Stimulated activated CD4-positive, alpha-beta T cell treated with anti-CD3 and anti-CD28 coated beads, Interleukin-12 subunit alpha, Interleukin-12 subunit beta, amount 100 ng/mL, for 24 hours (primary cell): Measurements from ENCODE around the gene ZEB1.
"Not testable (repeated sequence)": the region's sequence is repeated elsewhere in the genome, so short reads cannot be mapped to it uniquely, and the experiment has no call there.

ENCODE experiments used
- DNase-seq, 2 experiments: peaks; one replicate each; pipeline ENCODE4 v3.0.0-alpha.2; 2020; ENCODE audit warnings: low read depth in 2 of 2

ZEB1 gene

GRCh38 chr10:31507427-31507826 is 188.4 kb downstream of the ZEB1 start:
- DNase-seq, result no peak

GRCh38 chr10:31508234-31508633 is 189.2 kb downstream of the ZEB1 start:
- DNase-seq, result no peak

GRCh38 chr10:31508882-31509281 is 189.9 kb downstream of the ZEB1 start:
- DNase-seq, result no peak

DNA sequence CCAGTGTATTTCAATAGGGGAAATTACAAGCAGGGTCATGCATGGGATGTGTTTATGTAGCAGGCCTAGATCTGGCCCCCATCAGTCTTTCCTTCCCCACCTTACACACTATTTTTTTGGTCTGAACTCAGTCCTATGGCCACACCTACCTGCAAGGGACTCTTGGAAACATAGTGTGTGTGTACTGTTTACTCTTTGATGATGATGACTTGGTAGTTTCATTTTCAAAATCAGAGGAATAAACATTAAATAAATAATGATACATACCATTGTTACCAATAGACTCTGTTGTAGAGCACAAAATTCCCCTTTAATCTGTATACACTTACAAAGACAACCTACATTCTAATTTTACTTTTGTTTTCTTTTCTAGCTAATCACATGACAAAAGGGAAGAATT is 191.0 kb downstream of the ZEB1 start:
- DNase-seq, result no peak

DNA sequence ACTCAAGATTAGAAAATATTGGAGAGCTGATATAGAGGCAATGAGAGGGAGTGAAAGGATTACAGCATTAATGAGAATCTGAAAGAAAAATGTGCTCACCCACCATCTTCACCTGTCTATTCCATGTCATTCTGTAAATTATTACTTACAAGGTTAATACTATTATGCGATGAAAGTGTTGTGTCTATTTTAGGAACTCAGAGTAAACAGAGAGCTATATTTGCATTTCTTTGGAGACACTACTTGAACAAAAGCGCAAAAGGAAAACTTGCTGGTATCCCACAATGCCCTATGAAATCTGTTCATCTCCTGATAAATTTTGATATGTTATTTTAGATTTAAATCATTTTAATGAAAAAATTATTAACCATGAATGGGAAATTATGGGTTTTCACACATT is 196.1 kb downstream of the ZEB1 start:
- no peak for DNase-seq

DNA sequence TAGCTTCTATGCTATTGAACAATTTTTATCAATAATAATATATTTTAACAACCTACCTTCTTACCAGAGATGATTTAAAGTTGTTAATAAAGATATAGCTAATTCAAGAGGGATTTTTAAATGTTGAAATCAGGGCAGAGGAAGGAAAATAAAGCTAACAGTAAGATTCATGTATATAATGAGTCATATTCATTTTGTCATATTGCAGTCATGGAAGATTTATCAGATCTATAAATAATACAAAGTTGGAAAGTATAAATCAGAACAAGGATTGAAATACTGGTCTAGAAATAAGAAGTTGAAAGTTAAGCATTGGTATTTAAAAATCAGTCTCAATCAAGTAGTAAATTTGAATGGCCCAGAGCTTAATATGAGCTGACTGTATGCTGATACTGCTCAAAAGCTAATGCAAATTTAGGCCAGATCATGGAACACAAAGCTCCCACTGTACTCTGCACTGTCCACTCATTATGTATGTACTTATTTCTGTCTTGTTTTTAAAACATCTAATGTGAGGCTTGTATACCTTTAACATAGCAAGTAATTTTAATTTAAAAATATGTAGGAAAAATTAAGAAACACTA is 196.9 kb downstream of the ZEB1 start:
- no peak for DNase-seq

- no peak for DNase-seq
Observed at GRCh38 chr10:31520986-31521831, 202.2 kb downstream of the ZEB1 start.

DNA sequence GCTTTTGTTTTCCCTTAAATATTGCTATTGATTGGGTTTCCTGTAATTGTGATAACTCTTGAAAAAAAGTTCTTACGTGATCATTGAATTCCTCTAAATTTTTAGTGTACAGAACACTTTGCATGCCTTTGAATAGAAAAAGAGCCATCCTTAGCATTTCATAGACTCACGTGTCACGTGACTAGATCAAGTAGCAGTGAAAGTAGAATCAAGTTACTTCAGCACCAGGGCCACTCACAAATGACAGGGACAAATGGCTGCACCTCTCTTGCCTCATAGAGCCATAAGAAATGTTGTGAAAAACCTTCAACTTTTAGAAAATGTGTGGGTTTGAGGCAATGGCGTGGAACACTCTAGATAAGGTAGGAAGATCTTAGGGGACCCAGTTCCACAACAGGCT is 203.8 kb downstream of the ZEB1 start:
- DNase-seq, result no peak

GRCh38 chr10:31524460-31524859 is 205.4 kb downstream of the ZEB1 start:
- no peak for DNase-seq

DNA sequence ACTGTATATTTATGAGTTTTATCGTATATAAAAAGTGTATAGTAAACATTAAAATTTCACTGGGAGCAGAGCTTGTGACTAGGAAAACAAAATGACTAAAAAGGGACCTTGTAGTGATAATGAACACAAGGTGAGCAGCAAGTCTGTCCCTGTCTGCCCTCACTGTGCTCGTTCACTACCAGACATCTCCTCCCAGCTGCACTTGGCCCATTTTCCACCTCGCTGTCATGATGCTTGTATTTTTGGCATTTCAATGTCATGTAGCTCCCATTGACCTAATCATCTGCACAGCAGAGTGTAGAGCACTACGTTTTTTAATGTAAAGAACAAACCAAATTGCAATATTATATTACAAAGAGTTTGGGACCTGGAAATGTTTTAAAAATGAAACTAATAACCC is 207.2 kb downstream of the ZEB1 start:
- DNase-seq, result no peak

GRCh38 chr10:31526681-31527080 is 207.7 kb downstream of the ZEB1 start:
- no peak for DNase-seq

DNA sequence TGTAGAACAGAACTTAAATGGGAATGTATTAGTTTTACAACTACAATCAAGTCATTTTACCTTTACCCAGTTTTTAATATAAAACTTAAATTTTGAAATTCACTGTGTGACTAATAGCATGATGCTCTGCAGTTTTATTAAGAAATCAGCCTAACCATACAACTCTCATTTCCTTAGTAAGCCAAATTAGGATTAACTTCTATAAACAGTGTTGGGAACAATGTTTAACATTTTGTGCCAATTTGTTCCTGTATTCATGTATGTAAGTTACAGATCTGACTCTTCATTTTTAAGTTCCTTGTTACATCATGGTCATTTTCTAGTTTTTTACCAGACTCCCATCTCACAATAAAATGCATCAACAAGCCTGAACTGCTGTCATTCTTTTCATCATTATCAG is 209.8 kb downstream of the ZEB1 start:
- DNase-seq, result no peak

GRCh38 chr10:31536302-31536701 is 217.3 kb downstream of the ZEB1 start:
- DNase-seq, result no peak

DNA sequence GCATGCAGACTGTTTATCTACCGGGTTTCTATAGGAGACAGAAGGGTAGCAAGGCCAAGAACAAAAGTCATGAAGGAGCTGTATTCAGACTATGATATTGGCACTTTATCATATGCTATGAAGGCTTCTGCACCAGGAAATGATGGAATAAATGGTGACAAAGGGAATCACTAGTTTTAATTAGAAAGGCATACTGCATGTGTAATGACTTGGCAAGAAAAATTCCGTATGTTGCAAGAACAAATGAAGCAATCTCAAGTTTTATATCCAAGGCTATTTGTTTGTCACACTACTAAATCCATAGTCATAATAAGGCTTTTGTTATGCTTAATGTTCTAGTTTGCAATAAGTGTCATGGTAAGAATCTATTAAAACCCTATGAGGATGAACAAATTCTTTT is 230.9 kb downstream of the ZEB1 start:
- no peak for DNase-seq

- DNase-seq, result no peak
Observed at GRCh38 chr10:31554556-31554955, 235.5 kb downstream of the ZEB1 start.

DNA sequence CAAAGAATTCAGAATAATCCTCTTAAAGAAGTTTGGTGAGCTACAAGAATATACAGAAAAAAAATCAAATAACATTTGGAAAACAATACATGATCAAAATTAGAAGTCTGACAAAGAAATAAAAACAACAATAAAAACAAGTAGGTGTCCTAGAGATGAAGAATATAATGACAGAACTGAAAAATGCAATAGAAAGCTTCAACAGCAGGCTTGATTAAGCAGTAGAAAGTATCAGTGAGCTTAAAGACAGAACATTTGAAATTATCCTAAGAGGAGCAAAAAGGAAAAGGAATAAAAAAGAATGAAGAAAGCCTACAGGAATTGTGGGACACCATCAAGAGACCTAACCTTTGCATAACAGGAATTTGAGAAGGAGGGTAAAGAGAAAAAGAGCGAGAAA is 238.8 kb downstream of the ZEB1 start:
- DNase-seq, result no peak

DNA sequence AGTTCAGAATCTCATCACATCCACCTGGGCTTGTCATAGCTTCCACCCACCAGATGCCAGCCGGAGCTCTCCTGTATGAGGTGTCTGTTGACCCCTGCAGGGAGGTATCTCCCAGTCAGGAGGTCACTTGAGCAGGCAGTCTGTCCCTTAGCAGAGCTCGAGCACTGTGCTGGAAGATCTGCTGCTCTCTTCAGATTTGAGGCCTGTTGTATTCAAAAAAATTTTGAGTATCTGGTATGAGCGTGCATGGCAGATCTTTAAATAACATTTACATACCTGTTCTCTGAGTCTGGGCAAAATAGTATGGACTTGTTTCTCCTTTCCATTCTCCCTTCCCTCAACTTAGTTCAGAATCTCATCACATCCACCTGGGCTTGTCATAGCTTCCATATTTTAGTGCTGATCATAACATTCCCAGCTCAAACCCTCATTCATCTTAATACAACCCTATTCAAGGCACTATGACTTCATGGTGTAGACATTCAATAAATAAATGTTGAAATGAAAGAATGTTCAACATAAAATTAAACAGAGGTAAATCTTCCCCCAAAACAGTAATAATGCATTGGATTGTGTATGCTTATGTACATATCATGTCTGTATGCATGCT is 249.3 kb downstream of the ZEB1 start:
- not testable (repeated sequence) for DNase-seq

GRCh38 chr10:31574577-31574976 is 255.6 kb downstream of the ZEB1 start:
- DNase-seq, result no peak

- DNase-seq, result no peak
Observed at GRCh38 chr10:31578181-31578852, 259.3 kb downstream of the ZEB1 start.

DNA sequence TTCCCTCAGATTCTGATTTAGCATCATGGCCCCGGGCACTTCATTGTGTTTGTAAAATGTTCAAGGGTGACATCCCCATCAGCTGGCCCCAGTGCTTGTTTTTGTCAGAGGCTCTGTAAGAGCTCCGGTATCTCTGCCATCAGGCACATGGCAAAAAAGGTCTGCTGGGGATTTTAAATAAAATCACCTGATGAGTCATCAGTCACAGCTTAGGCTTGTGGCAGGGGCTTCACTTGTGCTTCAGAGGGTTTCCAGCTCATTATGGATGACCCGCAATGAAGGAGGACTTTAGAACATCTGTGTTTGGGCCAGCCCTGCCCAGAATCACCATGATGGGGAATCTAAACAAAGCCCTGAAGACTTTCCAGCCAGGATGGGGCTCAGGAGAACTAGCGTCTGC is 259.9 kb downstream of the ZEB1 start:
- DNase-seq, result no peak
